MV-4-11 (cell line): ENCODE data around the gene GRIA1.

Experiments used
- DNase-seq: peaks from one replicate; lab custom pipeline; 2025; lab: John Stamatoyannopoulos, UW

Gene GRIA1

GRCh38 chr5:153660919-153661318 lies 170.4 kb downstream of the GRIA1 start:
- DNase-seq, result no peak

- DNase-seq, result no peak
Observed at GRCh38 chr5:153661897-153662296, 171.4 kb downstream of the GRIA1 start.

GRCh38 chr5:153670101-153670500 lies 179.6 kb downstream of the GRIA1 start:
- DNase-seq, result no peak

- no peak for DNase-seq
Observed at GRCh38 chr5:153671653-153672346, 181.3 kb downstream of the GRIA1 start.

GRCh38 chr5:153672347-153673090 lies 182.0 kb downstream of the GRIA1 start:
- DNase-seq, result no peak

- no peak for DNase-seq
Observed at GRCh38 chr5:153674356-153674755, 183.9 kb downstream of the GRIA1 start.

- DNase-seq, result no peak
Observed at GRCh38 chr5:153676406-153676805, 185.9 kb downstream of the GRIA1 start.

- no peak for DNase-seq
Observed at GRCh38 chr5:153676821-153677220, 186.4 kb downstream of the GRIA1 start.

DNA sequence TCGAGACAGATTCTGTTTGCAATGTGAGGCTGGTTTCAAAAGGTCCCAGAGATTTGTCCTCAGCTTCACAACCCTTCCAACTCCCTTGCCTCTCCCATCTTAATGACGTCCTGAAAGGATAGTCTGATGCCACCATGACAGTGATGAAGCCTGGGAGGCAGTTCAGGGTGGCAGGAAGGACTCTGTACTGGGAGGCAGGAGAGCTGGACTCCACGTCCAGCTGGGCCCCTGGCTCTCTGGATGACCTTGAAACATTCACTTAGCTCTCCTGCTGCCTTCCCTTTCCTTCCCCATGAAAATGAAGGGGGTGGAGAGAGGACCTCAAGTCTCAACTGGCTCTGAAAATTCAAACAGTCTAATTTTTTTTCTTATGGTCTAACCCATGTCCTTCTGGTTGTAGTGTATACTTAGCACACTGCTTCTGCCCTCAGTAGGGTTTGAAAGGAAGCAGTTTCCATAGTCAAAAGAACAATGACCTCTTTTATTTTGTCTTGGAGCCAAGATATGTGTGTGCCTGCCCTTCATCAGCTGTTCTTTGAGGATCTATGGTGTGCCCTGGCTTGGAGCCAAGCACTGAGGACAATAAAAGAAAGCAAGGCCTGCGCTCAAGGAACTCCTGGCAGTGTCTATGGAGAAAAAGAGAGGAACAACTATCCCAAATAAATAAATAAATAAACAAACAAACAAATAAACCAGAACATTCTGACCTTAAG lies 188.3 kb downstream of the GRIA1 start:
- DNase-seq, result no peak

- no peak for DNase-seq
Observed at GRCh38 chr5:153690236-153690635, 199.8 kb downstream of the GRIA1 start.

- DNase-seq, result no peak
Observed at GRCh38 chr5:153696256-153696655, 205.8 kb downstream of the GRIA1 start.

GRCh38 chr5:153699035-153699434 lies 208.6 kb downstream of the GRIA1 start:
- no peak for DNase-seq

DNA sequence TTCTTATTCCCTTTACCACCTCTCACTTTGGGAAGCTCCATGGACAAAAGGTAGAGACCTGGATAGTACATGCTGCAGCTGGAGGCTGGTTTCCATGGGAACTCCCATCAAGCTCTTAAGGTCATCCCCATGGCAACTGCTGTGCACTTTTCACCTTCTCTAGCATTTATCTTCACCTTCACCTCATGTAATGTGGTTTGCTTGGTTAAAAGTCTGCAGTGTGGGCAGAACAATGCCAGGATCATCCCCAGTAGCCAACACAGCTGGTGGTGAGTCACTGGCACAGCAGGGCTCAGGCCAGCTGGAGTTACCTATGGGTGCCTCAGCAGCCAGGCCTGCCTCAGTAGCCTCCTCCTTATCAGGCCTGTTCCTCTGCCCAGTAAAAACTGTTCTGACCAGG lies 210.5 kb downstream of the GRIA1 start:
- no peak for DNase-seq

DNA sequence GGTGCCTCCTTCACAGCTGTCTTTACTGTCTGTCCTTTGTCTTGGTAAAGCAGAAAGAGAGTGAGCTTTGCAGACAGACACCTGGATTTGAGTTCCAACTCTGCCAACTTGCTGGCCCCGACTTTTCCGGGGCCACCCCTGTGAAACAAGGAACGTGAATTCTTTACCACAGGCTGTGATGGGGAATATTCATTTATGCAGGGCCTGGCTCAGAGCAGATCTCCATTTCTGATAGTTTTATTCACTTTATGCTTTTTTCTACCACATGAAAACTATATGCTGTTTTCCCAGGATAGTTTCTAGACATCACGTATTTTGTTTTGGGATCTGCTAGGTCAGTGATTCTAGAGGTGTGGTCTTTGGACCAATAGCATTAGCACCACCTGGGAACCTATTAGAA lies 211.8 kb downstream of the GRIA1 start:
- no peak for DNase-seq

DNA sequence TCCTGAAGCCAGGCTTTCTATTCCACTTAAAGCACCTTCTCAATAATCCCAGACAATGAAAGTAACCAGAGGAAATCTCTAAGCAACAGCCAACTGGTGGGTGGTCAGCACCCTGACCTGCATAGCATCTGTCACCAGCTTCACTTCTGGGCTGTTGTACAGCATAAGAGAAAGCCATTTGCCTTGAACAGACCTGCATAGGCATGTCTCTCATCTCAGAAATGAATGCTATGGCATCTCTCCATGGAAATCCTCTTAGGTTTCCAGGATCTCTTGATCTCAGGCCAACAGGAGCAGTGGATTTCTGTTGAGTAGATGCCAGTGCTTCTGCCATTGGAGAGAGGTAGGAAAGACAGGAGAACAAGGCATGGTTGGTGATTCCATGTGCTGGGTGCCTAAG lies 213.6 kb downstream of the GRIA1 start:
- DNase-seq, result no peak

DNA sequence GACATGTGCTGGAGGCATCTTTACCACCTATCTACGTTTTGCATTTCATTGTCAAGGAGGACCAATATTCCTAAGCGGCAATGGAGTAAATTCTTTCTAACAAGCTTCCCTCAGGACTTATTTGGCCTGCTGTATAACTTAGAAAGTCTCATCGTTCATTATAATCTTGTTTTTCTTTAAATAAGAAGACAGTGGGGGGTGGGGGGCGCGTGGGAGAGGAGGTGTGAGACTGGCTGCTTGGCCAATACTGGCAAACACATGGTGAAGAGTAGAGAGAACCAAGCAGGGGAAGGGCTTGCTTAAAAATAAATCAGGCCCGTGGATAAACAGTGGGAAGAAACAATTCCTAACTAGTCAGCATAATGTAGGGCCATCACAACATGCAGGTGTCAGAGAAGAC lies 217.2 kb downstream of the GRIA1 start:
- no peak for DNase-seq

- DNase-seq, result no peak
Observed at GRCh38 chr5:153711755-153712154, 221.3 kb downstream of the GRIA1 start.

DNA sequence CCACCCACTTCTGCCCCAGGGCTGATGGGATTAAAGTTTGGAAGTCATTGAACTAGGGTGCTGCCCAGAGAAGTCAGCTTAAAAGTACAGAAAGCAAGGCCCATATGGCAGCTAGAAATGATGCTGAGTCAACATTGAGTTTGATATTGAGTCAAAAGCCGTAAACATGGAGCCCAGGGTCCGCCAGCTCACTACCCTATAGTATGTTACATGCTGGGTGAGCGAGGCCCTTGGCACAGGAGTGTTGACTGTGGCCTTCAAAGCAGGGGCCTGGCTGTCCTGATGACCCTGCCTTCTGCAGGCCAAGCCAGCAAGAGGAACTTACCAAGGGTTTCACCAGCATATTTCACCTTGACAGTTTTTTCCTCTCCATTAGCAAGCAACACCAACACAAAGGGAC lies 222.5 kb downstream of the GRIA1 start:
- no peak for DNase-seq

DNA sequence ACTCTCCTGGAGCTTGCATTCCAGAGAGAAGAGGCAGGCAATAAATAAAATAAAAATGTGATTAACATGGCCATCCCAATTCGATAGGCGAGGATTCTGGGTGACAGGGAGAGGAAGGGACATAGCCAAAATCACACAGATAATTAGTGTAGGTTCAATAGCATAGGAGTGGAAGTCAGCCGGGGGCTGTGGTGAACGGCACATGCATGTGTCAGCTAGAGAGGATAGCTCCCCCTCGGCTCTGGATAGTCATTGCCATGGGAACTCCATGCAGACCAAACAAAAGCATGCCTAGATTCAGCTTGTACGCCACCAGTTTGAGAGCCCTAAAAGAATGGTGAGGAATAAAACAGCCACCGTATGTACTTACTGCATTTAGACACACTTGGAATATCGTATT lies 223.5 kb downstream of the GRIA1 start:
- no peak for DNase-seq

DNA sequence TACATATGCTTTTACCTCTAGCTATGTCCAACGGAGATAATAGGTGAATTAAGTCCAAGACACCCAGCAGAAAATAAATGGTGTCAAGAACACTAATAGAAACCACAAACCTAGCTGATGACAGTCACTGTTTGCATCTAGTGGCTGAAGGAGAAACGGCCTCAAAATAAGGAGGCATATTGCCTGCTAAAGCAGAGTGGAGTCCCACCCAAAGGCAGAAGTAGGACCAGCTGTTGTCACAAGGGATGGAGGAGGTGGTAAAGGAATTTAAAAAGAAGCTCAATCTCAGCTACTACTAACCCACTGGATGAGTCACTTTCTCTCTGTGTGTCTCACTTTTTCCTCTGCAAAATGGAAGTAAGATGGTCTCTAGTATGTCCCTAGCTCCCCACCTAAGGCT lies 224.3 kb downstream of the GRIA1 start:
- no peak for DNase-seq

GRCh38 chr5:153717287-153717686 lies 226.8 kb downstream of the GRIA1 start:
- no peak for DNase-seq

GRCh38 chr5:153718713-153719112 lies 228.2 kb downstream of the GRIA1 start:
- DNase-seq, result no peak

DNA sequence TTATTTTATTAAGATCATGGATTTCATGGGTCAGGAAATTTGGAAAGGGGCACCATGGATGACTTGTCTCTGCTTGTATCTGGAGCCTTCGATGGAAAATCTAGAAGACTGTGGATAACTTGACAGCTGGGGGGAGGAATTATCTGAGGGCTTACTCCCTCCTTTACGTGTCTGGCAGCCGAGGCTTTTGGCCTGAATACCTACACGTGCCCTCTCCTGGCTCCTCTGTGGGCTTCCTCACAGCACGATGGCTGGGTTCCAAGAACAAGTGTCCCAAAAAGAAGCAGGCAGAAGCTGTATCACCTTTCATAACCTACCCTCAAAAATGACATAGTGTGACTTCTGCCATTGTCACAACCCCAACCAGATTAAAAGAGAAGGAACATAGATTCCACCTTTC lies 228.9 kb downstream of the GRIA1 start:
- no peak for DNase-seq
